K562 (cell line): ENCODE measurements around the gene MLKL. TPM values are rescaled to one million over a fixed set of nuclear protein-coding genes. Genes with fewer than 3 reads are reported as not detected.

ENCODE experiments used
- ATAC-seq: fragments of 200-7000 bp; cut with Tn5 transposase; 3 replicates; pipeline ENCODE4 v1.9.1; 2020; ENCODE audit warnings: moderate library complexity
- BruUV-seq: library from RNA; stranded (reverse); fragments of 400-500 nt; replicated peaks from 2 replicates; lab custom pipeline; 2021; lab: Mats Ljungman, UMichigan
- CTCF ChIA-PET: fragments of 300-600 bp; formaldehyde crosslinking; extraction: SDS; loops from one replicate; lab custom pipeline; 2021; ENCODE audit warnings: low intra/inter-chr PET ratio; lab: Yijun Ruan, JAX
- POLR2A ChIA-PET: fragments of 300-600, 350-650 bp; sonication (Branson Sonifier 250); formaldehyde crosslinking; extraction: SDS; loops from one replicate; lab custom pipeline; 2021; ENCODE audit warnings: antibody characterized with exemption, inconsistent platforms; lab: Yijun Ruan, JAX
- DNase-seq, 4 experiments: peaks; one replicate each; pipeline versions ENCODE4 v3.0.0 to v3.0.0-alpha.2; 2011 to 2018; ENCODE audit warnings: low spot score in 3 of 4, mixed read lengths in 3 of 4; ENCODE audit errors: extremely low read depth in 1 of 4
- FAIRE-seq: peaks from 2 replicates; lab custom pipeline; 2011; peaks lifted over from hg19 to GRCh38; lab: Jason Lieb, UNC
- H2AFZ ChIP-seq: 2 replicates; pipeline ENCODE4 v1.6.0; 2011; ENCODE audit warnings: low read depth, low read length, control low read depth, inconsistent platforms
- H3K27ac ChIP-seq: fragments of 200-600 bp; 3 replicates; pipeline ENCODE4 v1.8.0; 2011; ENCODE audit warnings: low read depth, mild to moderate bottlenecking, control low read depth, inconsistent platforms, low read length, moderate library complexity, mixed read lengths; ENCODE audit errors: extremely low read depth
- H3K27me3 ChIP-seq, 2 experiments: fragments of 300-600 bp in 1 of 2; 2 replicates in 1 of 2; 3 replicates in 1 of 2; pipeline versions ENCODE4 v1.6.0 to v1.8.0; 2011; ENCODE audit warnings: inconsistent platforms in 2 of 2, low read length in 2 of 2, mild to moderate bottlenecking in 1 of 2, mixed read lengths in 1 of 2, moderate library complexity in 1 of 2; ENCODE audit not compliant: control insufficient read depth in 2 of 2, insufficient read depth in 2 of 2
- H3K36me3 ChIP-seq: fragments of 300-600 bp; 3 replicates; pipeline ENCODE4 v1.8.0; 2011; ENCODE audit warnings: mild to moderate bottlenecking, low read length, inconsistent platforms; ENCODE audit not compliant: control insufficient read depth, insufficient read depth
- H3K4me1 ChIP-seq, 2 experiments: fragments of 200-600 bp in 1 of 2; replicated peaks in 1 of 2; 2 replicates in 1 of 2; 3 replicates in 1 of 2; pipeline versions ENCODE4 v1.5.1 to v1.8.0; 2011; ENCODE audit warnings: inconsistent platforms in 2 of 2, low read length in 2 of 2, mild to moderate bottlenecking in 1 of 2, mixed read lengths in 1 of 2, moderate library complexity in 1 of 2; ENCODE audit not compliant: control insufficient read depth in 2 of 2, insufficient read depth in 2 of 2
- H3K4me2 ChIP-seq: 2 replicates; pipeline ENCODE4 v1.6.1; 2011; ENCODE audit warnings: low read length, control low read depth, inconsistent platforms, mixed read lengths; ENCODE audit not compliant: insufficient read depth
- H3K4me3 ChIP-seq: fragments of 200-600 bp; sonication (generic), shearing (Covaris generic); 2 replicates; pipeline ENCODE4 v1.5.1; 2016; ENCODE audit warnings: control low read depth, inconsistent platforms
- H3K79me2 ChIP-seq: fragments of 200-600 bp; 3 replicates; pipeline ENCODE4 v1.8.0; 2011; ENCODE audit warnings: low read length, inconsistent platforms; ENCODE audit not compliant: control insufficient read depth, insufficient read depth
- H3K9ac ChIP-seq, 2 experiments: 2 replicates each; pipeline versions ENCODE4 v1.6.0 to v1.6.1; 2011; ENCODE audit warnings: low read depth in 2 of 2, low read length in 2 of 2, control low read depth in 1 of 2, inconsistent platforms in 1 of 2, mild to moderate bottlenecking in 1 of 2, mixed read lengths in 1 of 2; ENCODE audit not compliant: insufficient read depth in 1 of 2
- H3K9me1 ChIP-seq: one replicate; pipeline ENCODE4 v1.6.0; 2011; ENCODE audit warnings: inconsistent platforms, mild to moderate bottlenecking, low read length, moderate library complexity; ENCODE audit not compliant: control insufficient read depth, insufficient read depth
- H3K9me3 ChIP-seq: replicated peaks from 2 replicates; pipeline ENCODE4 v1.5.1; 2011; ENCODE audit warnings: low read depth, low read length, inconsistent platforms; ENCODE audit not compliant: control insufficient read depth, insufficient read depth
- H4K20me1 ChIP-seq: replicated peaks from 2 replicates; pipeline ENCODE4 v1.6.1; 2011; ENCODE audit warnings: low read length, inconsistent platforms, mixed read lengths; ENCODE audit not compliant: control insufficient read depth, insufficient read depth
- CREBBP ChIP-seq: IDR thresholded peaks from one replicate; pipeline ENCODE4 v1.6.1; 2012; ENCODE audit warnings: low read depth, mild to moderate bottlenecking, control low read depth, inconsistent platforms, low read length
- ELF1 ChIP-seq: fragments of 200-800 bp; sonication (Bioruptor generic); IDR thresholded peaks from 2 replicates; pipeline ENCODE4 v1.6.1; 2016; ENCODE audit warnings: missing genetic modification characterization, missing compliant biosample characterization
- HDAC1 ChIP-seq, 2 experiments: fragments of 450-650 bp; IDR thresholded peaks; 2 replicates each; pipeline ENCODE4 v1.6.1; 2016 to 2017; ENCODE audit warnings: inconsistent platforms in 1 of 2, mild to moderate bottlenecking in 1 of 2, moderate library complexity in 1 of 2
- HIVEP1 ChIP-seq: fragments of 250-450 bp; sonication (Bioruptor Pico); IDR thresholded peaks from 2 replicates; pipeline ENCODE4 v1.4.0; 2020; ENCODE audit warnings: mild to moderate bottlenecking
- HNRNPLL ChIP-seq: fragments of 200-400 bp; formaldehyde crosslinking; IDR thresholded peaks from 2 replicates; pipeline ENCODE4 v1.6.1; 2017; ENCODE audit warnings: low read length, low read depth, mild to moderate bottlenecking; ENCODE audit not compliant: poor library complexity, severe bottlenecking
- LARP7 ChIP-seq: fragments of 450-650 bp; IDR thresholded peaks from 2 replicates; pipeline ENCODE4 v1.6.1; 2016
- MAFK ChIP-seq: IDR thresholded peaks from 2 replicates; pipeline ENCODE4 v1.6.1; 2011; ENCODE audit warnings: low read length, improper control_type of control experiment
- MYNN ChIP-seq, 2 experiments: sonication (generic); formaldehyde crosslinking in 1 of 2; IDR thresholded peaks; 2 replicates each; pipeline versions ENCODE4 v1.5.0 to v1.6.1; 2016 to 2020; ENCODE audit warnings: antibody characterized with exemption in 1 of 2, missing genetic modification reagents in 1 of 2
- NCOA2 ChIP-seq, 2 experiments: fragments of 450-650 bp; IDR thresholded peaks; 2 replicates each; pipeline ENCODE4 v1.6.1; 2018; ENCODE audit warnings: mild to moderate bottlenecking in 2 of 2, moderate library complexity in 1 of 2; ENCODE audit not compliant: partially characterized antibody in 2 of 2
- RUNX1 ChIP-seq: sonication (generic); IDR thresholded peaks from 2 replicates; pipeline ENCODE4 v1.6.1; 2016; ENCODE audit warnings: antibody characterized with exemption, low read depth
- XRCC4 ChIP-seq: IDR thresholded peaks from one replicate; pipeline ENCODE4 v1.6.1; 2011; ENCODE audit not compliant: insufficient read depth, insufficient read length; ENCODE audit errors: extremely low read depth
- YBX1 ChIP-seq: fragments of 450-650 bp; IDR thresholded peaks from 2 replicates; pipeline ENCODE4 v1.7.1; 2016; ENCODE audit warnings: mild to moderate bottlenecking
- ZFP36 ChIP-seq: fragments of 150-350 bp; IDR thresholded peaks from 2 replicates; pipeline ENCODE4 v1.6.1; 2018; ENCODE audit warnings: low read length, low read depth; ENCODE audit not compliant: partially characterized antibody
- ZNF24 ChIP-seq: fragments of 450-650 bp; IDR thresholded peaks from 2 replicates; pipeline ENCODE4 v1.6.1; 2016
- ZNF583 ChIP-seq: fragments of 250-450 bp; sonication (Bioruptor Pico); IDR thresholded peaks from 2 replicates; pipeline ENCODE4 v1.4.0; 2020
- ZSCAN32 ChIP-seq: fragments of 450-650 bp; formaldehyde crosslinking; IDR thresholded peaks from 2 replicates; pipeline ENCODE4 v1.4.0; 2020; ENCODE audit warnings: mild to moderate bottlenecking, moderate library complexity
- WGBS: fragments of 100-300 bp; shearing (Covaris generic); methylation state at CpG from one replicate; pipeline ENCODE4 v1.1.6; 2016; ENCODE audit warnings: low coverage, mixed read lengths; ENCODE audit not compliant: insufficient coverage; ENCODE audit errors: missing lambda C conversion rate; 5-methylcytosine and 5-hydroxymethylcytosine counted together
- in situ Hi-C: fragments of 300-500 bp; cut with MboI; formaldehyde crosslinking; loops from 4 replicates; pipeline ENCODE4 v1.15.0; 2018; ENCODE audit warnings: inconsistent platforms, mixed read lengths
- intact Hi-C: fragments of 100-400 bp; cut with micrococcal nuclease; formaldehyde crosslinking; loops from 2 replicates; pipeline ENCODE4 v1.14.2; 2022
- polyA plus RNA-seq, 8 experiments: library from polyadenylated mRNA; depleted of rRNA in 4 of 8; stranded (reverse) in 5 of 8; unstranded in 3 of 8; fragments of >200 nt; fragmentation: Nextera tagmentation in 2 of 8; fragmentation: Illumina TruSeq in 1 of 8; extraction: Ambion mirVana in 2 of 8; extraction: Trizol in 1 of 8; gene quantifications; 2 replicates each; pipeline versions ENCODE4 v1.2.1 to v1.2.3, GENCODE V29; 2011 to 2014; ENCODE audit warnings: inconsistent platforms in 1 of 8, missing spikeins in 1 of 8
- total RNA-seq, 7 experiments: library from RNA; depleted of rRNA in 6 of 7; stranded (reverse); fragments of >200 nt in 6 of 7; fragmentation: Illumina TruSeq in 2 of 7; extraction: Trizol in 2 of 7; gene quantifications; 2 replicates each; pipeline versions ENCODE4 v1.2.1 to v1.2.3, GENCODE V29; 2011 to 2021; ENCODE audit warnings: low replicate concordance in 1 of 7
- TF ChIP-seq, protein P1 (sequence below): IDR thresholded peaks from 2 replicates; pipeline ENCODE4 v1.6.1; 2011; ENCODE audit warnings: borderline replicate concordance, low read depth, mild to moderate bottlenecking, moderate library complexity, low read length; ENCODE audit not compliant: insufficient read depth, poor library complexity, severe bottlenecking

Gene MLKL
- total and polyA plus RNA-seq, 9 of the 15 experiments (the other 6 are each of a cell fraction or from before 2014, with no cell fraction given) = 1.6 to 6.1 (median 4.8) TPM

DNA sequence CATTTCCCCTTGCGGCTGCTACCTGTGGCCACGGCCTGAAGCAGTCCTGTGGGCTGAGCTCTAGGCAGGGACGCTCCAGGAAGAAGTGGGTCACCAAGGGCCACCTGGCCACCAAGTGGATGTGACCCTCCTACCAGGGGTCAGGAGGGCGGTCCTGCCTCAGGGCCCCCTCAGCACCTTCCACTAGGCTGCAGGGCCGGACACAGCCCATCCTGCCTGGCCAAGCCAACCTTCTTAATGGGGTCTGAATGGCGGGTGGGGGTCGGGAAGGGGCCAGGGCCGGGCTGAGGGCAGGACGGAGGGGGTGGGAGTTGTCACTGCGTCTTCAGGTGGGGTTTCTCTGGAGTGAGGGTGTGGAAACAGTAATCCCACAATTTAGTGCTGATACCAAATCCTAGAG lies 13.2 kb upstream of the MLKL start (continued):
- TF ChIP-seq, protein P1, sequence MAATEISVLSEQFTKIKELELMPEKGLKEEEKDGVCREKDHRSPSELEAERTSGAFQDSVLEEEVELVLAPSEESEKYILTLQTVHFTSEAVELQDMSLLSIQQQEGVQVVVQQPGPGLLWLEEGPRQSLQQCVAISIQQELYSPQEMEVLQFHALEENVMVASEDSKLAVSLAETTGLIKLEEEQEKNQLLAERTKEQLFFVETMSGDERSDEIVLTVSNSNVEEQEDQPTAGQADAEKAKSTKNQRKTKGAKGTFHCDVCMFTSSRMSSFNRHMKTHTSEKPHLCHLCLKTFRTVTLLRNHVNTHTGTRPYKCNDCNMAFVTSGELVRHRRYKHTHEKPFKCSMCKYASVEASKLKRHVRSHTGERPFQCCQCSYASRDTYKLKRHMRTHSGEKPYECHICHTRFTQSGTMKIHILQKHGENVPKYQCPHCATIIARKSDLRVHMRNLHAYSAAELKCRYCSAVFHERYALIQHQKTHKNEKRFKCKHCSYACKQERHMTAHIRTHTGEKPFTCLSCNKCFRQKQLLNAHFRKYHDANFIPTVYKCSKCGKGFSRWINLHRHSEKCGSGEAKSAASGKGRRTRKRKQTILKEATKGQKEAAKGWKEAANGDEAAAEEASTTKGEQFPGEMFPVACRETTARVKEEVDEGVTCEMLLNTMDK = no peak
- TF ChIP-seq ZSCAN32 (CRISPR knock-in tag) = no peak
- no peak for TF ChIP-seq HNRNPLL
- TF ChIP-seq HDAC1 (IDR thresholded peaks at IDR 0.05) = no peak
- TF ChIP-seq ZNF583 = no peak

DNA sequence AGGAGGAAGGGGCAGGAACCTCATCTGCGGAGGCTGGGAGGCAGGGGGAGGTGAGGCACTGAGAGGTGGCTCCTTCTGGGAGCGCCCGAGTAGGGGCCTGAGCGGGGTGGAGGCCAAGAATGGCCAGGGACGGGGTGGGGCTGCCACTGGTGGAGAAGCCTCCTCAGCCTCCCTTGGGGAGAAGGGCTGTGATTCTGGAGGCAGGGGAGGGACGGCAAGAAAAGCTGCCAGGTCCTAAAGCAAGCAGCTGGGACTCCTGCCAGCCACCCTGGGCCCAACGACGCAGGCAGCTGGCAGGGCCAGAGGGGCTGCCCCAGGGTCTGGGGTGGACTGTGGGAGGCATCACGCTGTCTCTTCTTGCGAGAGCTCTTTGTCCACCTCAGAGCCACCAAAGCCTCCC lies 12.7 kb upstream of the MLKL start:
- Histone ChIP-seq H3K4me1 (peaks cover 0 to 13% of the 10 kb centered on the region in 2 experiments; a peak in 1 of 5 replicates), H4K20me1 (no peaks in the 10 kb centered on the region), H2AFZ (no peak overlapping the region), H3K9ac (no peak overlapping the region), H3K27ac (no peak overlapping the region), H3K4me3 (no peak overlapping the region), H3K36me3 (no peaks in the 10 kb centered on the region), H3K79me2 (no peaks in the 10 kb centered on the region), H3K4me2 (no peak overlapping the region), H3K27me3 (peaks cover 16 to 38% of the 10 kb centered on the region in 2 experiments; a peak in 4 of 5 replicates), H3K9me3 (no peaks in the 10 kb centered on the region), H3K9me1 (no peaks in the 10 kb centered on the region)
- CTCF ChIA-PET = interaction anchor here (1.3 kb wide), 1 partner anchor 150 kb away, joined by 3 read pairs; no protein-coding TSS in a partner anchor
- intact Hi-C loops = no loop called here
- FAIRE-seq = no peak
- peak in 1 of 4 experiments; percentile 10 for DNase-seq
- no peak for TF ChIP-seq ELF1
- TF ChIP-seq XRCC4 = no peak
- TF ChIP-seq RUNX1 = no peak
- no peak for TF ChIP-seq YBX1
- TF ChIP-seq ZFP36 = no peak
- TF ChIP-seq NCOA2 (IDR thresholded peaks at IDR 0.05; ENCODE audit: partially characterized antibody in 2 of 2) = no peak
- no peak for TF ChIP-seq HIVEP1
- TF ChIP-seq CREBBP = no peak
- no peak for TF ChIP-seq LARP7
- TF ChIP-seq MYNN (IDR thresholded peaks at IDR 0.05) = no peak
- no peak for TF ChIP-seq MYNN (CRISPR knock-in tag; IDR thresholded peaks at IDR 0.05)
- no peak for TF ChIP-seq MAFK
- TF ChIP-seq ZNF24 = no peak
- POLR2A ChIA-PET = interaction anchor here (1.4 kb wide), 1 partner anchor 12 kb away, joined by 4 read pairs; the partner anchor contains the start of gene MLKL
- in situ Hi-C loops = loop anchor here (25.0 kb wide), 1 partner anchor 424 kb away; the partner anchor contains the start of gene ZFP1
- no TSS peak for BruUV-seq
- ATAC-seq = no peak; the same call in 2 of the 3 replicates
- WGBS = 9% methylated on average over 7 of the region's 10 CpGs
